ENCODE results near the gene OPCML.

OPCML gene

GRCh38 chr11:133503236-133503635, 29.1 kb downstream of the OPCML start:
- DNase-seq (ENCODE audit: low spot score), result no peak

GRCh38 chr11:133501643-133502539, 30.4 kb downstream of the OPCML start:
- DNase-seq (ENCODE audit: low spot score), result no peak

DNA sequence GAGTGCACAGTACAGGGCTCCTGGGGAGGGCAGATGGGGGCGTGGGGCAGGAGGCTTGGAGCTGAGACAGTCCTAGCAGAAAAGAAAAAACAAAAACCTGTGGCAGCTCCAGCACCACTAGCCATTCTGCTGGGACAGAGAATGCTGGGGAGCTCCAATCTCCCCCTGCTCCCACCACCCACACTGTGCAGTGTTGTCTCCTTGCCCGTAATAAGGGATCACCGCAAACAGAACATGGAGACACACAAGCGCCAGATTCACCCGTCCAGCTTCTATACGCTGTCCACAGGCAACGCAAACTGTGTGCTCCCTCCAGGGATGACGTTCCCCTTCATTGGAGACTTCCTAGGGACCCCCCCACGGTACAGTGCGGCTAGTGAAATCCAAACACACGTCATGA, 31.4 kb downstream of the OPCML start:
- no peak for DNase-seq (ENCODE audit: low spot score)

- no peak for DNase-seq (ENCODE audit: low spot score)
These were observed 31.9 kb downstream of the OPCML start for GRCh38 chr11:133500435-133500834.

DNA sequence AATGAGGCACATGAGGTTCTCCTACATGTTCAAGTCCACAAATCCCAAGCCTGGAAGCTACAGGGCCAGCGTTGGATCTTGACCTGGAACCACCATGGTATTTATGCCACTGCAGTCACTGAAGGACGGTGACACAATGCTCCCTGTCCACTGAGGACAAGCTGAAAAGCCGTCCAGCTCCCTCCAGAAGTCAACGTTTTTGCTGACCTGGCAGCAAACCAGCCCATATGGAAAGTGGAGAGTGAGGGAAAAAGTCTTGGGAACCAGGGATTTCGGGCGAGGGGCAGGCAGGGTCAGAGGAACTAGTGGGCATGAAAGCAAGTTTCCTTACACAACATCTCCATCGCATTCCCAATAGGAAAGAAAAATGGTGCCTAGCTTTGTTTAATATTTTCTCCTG, 33.3 kb downstream of the OPCML start:
- no peak for DNase-seq (ENCODE audit: low spot score)

DNA sequence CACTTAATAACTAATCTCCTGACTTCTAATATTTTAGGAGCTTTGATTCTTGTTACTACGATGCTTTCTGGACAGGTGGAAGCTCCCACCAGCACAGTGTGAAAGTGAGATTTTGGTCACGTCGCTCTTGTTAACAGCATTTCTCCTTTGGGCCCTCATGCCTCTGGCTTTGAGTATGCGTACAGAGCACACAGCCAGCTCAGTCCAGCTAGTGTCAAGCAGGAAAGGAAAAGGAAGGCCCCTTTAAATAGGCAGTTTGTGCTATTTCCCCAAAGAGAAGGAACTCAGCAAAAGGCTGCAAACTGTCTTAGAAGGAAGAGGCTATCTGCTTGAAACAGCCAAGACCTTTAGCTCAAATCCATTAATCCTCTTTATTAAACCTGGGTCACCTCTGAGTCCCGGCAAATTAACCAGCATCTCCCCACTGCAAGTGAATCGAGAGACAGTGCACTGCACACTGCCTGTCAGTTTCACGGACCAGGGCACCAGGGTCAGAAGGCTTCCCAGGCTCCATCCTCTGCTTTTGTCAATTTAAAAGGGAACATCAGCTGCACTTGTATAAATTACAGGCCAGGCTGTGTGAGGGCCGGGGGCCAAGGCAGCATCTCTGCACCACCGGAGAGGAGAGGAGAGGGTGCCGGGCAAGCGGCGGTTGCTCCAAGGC, 34.7 kb downstream of the OPCML start:
- no peak for DNase-seq (ENCODE audit: low spot score)

DNA sequence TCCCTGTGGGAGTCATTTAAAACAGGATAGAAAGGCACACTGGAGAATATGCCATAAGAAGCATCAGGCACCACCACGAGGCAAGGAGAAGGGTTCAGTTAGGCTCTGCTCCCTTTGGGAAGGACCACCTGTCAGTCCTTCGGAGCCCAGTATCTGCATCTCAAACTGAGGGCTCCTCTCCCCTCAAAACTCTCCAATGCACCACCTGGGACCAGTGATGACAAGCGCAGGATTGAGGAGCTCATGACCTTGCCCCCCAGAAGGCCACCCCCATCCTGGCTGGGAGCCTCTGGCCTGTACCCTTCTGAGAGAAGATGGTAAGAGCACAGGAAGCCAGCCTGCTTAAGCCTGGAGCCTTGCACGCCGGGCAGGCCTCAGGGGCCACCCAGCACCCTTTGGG, 39.4 kb downstream of the OPCML start:
- DNase-seq (ENCODE audit: low spot score), result no peak

GRCh38 chr11:133491680-133492383, 40.5 kb downstream of the OPCML start:
- no peak for DNase-seq (ENCODE audit: low spot score)

- no peak for DNase-seq (ENCODE audit: low spot score)
These were observed 51.6 kb downstream of the OPCML start for GRCh38 chr11:133480722-133481121.

GRCh38 chr11:133479209-133479608, 53.1 kb downstream of the OPCML start:
- no peak for DNase-seq (ENCODE audit: low spot score)

GRCh38 chr11:133477251-133477625, 55.1 kb downstream of the OPCML start:
- DNase-seq (ENCODE audit: low spot score), result no peak

DNA sequence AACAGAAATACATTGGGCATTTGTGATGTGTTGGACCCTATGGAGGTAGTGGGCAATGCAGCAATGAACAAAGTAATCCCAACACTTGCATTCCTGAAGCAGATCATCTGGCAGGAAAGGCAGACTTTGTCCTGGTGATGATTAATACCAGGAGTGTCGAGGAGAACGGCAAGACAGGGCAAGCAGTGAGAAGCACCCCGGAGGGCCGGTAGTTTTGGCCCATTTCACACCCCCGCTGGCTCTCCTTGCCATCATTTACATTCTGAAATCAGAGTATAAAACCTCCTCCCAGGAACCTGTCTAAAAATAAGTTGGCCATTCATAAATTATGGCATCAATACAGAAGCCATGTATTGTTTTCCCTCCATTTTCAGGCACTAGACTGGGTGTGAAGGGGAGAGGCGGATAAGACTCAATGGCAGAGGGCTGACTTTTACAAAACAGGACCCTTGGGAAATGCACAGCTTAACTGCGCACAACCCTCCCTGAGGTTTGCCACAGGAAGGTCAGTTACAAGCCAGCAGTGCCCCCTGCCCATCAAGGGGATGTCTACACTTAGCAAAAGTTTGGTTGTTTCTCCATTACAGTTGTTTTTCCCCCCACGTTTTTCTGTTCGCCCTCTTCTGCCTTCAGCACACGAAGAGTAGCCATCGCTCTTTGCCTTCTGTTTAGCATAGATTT, 55.6 kb downstream of the OPCML start:
- no peak for DNase-seq (ENCODE audit: low spot score)

DNA sequence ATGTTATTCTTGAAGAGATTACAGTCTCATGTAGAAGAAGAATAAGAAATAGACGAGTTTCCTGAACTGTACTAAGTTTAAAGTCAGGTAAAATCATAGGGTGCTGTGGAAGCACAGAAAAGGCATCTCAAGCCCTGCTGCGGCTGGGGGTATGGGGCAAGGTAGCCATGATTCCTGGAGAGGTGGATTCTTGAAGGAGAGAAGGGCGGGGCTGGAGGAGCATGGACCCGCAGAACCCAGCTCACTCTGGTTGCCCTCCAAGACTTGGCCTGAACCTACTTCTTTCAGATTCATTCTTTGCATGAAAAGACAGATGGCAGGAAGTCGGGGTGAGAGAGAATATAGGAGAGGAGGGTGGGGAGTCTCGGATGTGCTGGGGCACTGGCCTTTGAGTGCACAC, 57.8 kb downstream of the OPCML start:
- DNase-seq (ENCODE audit: low spot score), result no peak

DNA sequence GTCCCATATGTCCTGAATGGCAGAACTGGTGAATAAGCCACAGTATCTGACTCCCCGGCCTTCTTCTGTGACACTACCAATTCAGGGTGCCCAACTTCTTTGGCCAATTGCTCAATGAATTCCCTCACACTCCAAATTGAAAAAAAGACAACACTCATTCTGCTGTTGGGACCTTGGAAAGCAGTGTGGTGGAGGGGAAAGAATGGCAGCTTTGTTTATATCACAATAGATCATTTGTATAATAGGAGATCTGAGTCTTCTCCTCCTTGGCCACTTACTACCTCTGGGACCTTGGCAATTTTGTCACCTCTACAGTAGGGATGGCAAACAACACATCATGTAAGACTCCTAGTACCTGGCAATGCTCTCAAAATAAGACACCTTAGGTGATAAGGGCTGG, 64.6 kb downstream of the OPCML start:
- DNase-seq (ENCODE audit: low spot score), result peak; percentile 79

GRCh38 chr11:133443206-133443747, 89.0 kb downstream of the OPCML start:
- no peak for DNase-seq (ENCODE audit: low spot score)

GRCh38 chr11:133441964-133442660, 90.2 kb downstream of the OPCML start:
- no peak for DNase-seq (ENCODE audit: low spot score)

GRCh38 chr11:133425992-133426391, 106.3 kb downstream of the OPCML start:
- no peak for DNase-seq (ENCODE audit: low spot score)

DNA sequence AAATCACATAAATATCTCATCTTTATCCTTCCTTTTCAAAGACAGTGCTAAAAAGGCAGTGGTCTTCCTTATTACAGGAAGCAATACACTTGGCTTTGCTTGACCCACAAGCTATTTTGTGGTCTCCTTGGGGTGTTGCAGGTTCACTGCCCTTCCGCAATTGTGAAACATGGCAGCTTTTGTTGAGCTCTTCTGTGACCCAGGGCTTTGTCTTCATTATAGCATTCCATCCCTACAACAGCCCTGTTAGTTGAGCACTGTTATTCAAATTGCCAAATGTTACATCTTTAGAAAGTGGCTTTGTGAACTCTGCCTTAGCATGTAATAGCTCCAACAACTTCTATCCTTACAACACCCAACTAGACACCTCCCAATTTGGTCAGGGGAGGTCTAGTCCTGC, 107.1 kb downstream of the OPCML start:
- DNase-seq (ENCODE audit: low spot score), result no peak

- no peak for DNase-seq (ENCODE audit: low spot score)
These were observed 114.1 kb downstream of the OPCML start for GRCh38 chr11:133418218-133418617.

GRCh38 chr11:133414506-133414905, 117.8 kb downstream of the OPCML start:
- DNase-seq (ENCODE audit: low spot score), result no peak

- no peak for DNase-seq (ENCODE audit: low spot score)
These were observed 118.6 kb downstream of the OPCML start for GRCh38 chr11:133413703-133414102.

Measured in globus pallidus (tissue), 1 donor.